Esophagus muscularis mucosa (tissue), 4 donors: Measurements from ENCODE around the gene CDH4.

ENCODE experiments used
- CTCF ChIP-seq, 3 experiments: fragments of 200-600 bp in 2 of 3; fragments of 450-650 bp in 1 of 3; sonication (generic) in 2 of 3; IDR thresholded peaks; one replicate each; pipeline ENCODE4 v1.5.1; 2017 to 2019; ENCODE audit warnings: antibody characterized with exemption in 3 of 3, mild to moderate bottlenecking in 2 of 3, moderate library complexity in 1 of 3
- EP300 ChIP-seq: sonication (generic); formaldehyde crosslinking; IDR thresholded peaks from one replicate; pipeline ENCODE4 v1.6.1; 2017; ENCODE audit warnings: antibody characterized with exemption
- POLR2A ChIP-seq: fragments of 450-650 bp; IDR thresholded peaks from one replicate; pipeline ENCODE4 v1.6.1; 2017; ENCODE audit warnings: antibody characterized with exemption, moderate library complexity, mild to moderate bottlenecking, low read depth
- POLR2AphosphoS5 ChIP-seq, 2 donors: sonication (generic); formaldehyde crosslinking; IDR thresholded peaks; one replicate each; pipeline ENCODE4 v1.6.1; 2017; ENCODE audit warnings: antibody characterized with exemption in 2 of 2

DNA sequence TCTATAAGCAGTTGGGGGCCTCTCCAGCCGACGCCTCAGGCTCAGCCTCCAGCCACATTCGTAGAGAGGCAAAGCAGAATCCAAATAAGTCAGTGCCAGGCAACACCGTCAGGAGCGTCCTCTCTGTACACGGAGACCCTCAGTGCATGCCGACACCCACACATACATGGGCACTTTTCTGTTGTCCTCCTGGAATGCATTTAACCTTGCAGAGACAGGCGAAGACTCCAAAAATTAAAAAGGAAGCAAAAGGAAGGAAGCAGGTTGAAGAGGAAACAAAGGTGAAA, 487.7 kb downstream of the CDH4 start:
- no peak for TF ChIP-seq POLR2AphosphoS5 (IDR thresholded peaks at IDR 0.05)
- TF ChIP-seq CTCF (IDR thresholded peaks at IDR 0.05): no peak
- no peak for TF ChIP-seq EP300
- TF ChIP-seq POLR2A: no peak
